ENCODE results near the gene POTEJ.
"Not testable (repeated sequence)": the region's sequence is repeated elsewhere in the genome, so short reads cannot be mapped to it uniquely, and the experiment has no call there.

DNA sequence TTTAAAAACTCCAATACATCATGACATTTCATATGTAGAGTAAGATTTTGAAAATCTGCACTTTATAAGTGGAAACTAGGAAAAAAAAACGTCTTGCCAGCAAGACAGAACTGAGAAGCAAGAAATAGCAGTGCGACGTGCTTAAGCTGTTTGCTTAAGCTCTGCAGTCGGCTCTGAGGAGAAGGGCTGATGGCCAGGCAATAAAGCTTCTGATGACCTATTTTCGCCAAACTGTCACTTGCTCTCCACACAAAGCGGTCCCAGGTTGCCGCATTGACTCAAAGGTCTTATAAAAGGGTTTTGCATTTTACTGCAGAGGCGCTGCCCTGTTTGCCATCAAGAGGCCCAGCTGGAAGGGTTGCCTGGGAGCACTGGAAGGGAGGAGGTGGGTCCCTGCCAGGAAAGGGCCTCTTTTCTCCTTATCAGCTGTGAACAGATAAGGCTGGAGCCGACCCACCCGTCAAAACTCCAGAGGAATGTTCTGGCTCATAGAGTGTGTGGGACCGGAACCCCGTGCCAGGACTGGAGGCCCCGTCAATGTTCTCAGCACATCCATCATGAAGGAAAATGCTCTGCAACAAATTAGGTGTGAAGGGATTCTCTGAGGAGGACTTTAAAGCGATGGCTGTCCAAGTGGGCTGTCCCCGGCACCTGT lies 9.5 kb upstream of the POTEJ start:
- TF ChIP-seq EZH2 (IDR thresholded peaks at IDR 0.05; ENCODE audit: low read depth); CTCF (conservative IDR thresholded peaks at IDR 0.05): not testable (repeated sequence)
